ENCODE measurements around the gene SPINK7. TPM values are rescaled to one million over a fixed set of nuclear protein-coding genes. Genes with fewer than 3 reads are reported as not detected.

SPINK7 gene
- total and polyA plus RNA-seq, 7 donors: 0.42 TPM; not detected in 6

DNA sequence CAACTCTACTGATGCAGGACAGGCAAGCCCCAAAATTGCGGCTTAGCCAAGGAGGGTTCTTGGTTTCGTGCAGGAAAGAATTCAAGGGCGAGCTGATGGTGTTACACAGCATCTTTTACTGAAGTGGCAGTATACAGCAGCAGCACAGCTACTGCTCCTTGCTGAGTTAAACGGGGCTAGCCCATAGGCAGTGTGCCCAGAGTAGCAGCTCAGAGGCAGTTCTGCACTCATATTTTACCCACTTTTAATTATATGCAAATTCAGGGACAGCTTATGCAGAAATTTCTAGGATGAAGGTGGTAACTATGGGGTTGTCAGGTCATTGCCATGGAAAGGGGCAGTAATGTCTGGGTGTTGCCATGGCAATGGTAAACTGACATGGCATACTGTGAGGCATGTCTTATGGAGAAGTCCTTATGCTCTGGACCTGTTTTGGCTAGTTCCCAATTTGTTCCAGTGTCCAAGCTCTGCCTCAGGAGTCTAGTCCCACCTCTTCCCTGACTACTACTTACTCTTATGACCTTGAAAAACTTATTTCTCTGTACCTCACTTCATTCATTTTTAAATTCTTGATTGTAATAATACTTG lies 21.1 kb downstream of the SPINK7 start:
- no peak overlapping the region for H3K27ac ChIP-seq
- WGBS, 2 donors: 91 to 94% methylated on average over 4 of the region's 4 CpGs
- H3K4me1 ChIP-seq: no peaks in the 10 kb centered on the region
- no peaks in the 10 kb centered on the region for H3K36me3 ChIP-seq
- intact Hi-C loops (cut with DNase I): no loop called here
- no peaks in the 10 kb centered on the region for H3K9me3 ChIP-seq
- H3K4me3 ChIP-seq: no peak overlapping the region
- no peak for DNase-seq
- no peaks in the 10 kb centered on the region for H3K27me3 ChIP-seq
- TF ChIP-seq, protein P1, sequence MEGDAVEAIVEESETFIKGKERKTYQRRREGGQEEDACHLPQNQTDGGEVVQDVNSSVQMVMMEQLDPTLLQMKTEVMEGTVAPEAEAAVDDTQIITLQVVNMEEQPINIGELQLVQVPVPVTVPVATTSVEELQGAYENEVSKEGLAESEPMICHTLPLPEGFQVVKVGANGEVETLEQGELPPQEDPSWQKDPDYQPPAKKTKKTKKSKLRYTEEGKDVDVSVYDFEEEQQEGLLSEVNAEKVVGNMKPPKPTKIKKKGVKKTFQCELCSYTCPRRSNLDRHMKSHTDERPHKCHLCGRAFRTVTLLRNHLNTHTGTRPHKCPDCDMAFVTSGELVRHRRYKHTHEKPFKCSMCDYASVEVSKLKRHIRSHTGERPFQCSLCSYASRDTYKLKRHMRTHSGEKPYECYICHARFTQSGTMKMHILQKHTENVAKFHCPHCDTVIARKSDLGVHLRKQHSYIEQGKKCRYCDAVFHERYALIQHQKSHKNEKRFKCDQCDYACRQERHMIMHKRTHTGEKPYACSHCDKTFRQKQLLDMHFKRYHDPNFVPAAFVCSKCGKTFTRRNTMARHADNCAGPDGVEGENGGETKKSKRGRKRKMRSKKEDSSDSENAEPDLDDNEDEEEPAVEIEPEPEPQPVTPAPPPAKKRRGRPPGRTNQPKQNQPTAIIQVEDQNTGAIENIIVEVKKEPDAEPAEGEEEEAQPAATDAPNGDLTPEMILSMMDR (IDR thresholded peaks at IDR 0.05): no peak
- no peak for TF ChIP-seq EP300 (IDR thresholded peaks at IDR 0.05)
- TF ChIP-seq POLR2A (IDR thresholded peaks at IDR 0.05): no peak
- no peak for TF ChIP-seq POLR2AphosphoS5 (IDR thresholded peaks at IDR 0.05)

DNA sequence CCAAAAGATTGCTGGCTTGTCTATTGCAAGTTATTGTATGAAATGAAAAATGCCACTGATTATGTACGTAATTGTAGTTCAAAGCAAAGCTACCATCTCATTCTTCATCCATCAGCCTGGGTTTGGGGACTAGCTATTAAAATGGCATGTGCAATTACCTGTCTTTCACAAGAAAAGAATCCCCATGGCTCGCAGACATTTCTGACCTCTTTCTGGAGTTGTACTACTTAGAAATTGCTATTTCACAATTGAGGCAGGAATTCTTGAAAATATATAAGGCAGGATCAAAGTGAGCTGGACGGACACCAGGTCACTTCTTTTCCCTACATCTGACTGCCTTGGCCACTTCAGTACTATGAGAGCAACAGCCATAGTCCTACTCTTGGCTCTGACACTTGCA lies 23.0 kb downstream of the SPINK7 start, which contains the start of gene SPINK9:
Gene SPINK9 (plus strand): TSS at position 301 of the 400 bp plus-strand sequence. CDS start 55 bp downstream, at position 356.
- no peak for DNase-seq
- H3K4me1 ChIP-seq: no peaks in the 10 kb centered on the region
- no peak within 1 kb of the TSS for H3K4me3 ChIP-seq
- no peaks in the 10 kb centered on the region for H3K36me3 ChIP-seq
- intact Hi-C loops (cut with DNase I): no loop called here
- H3K27me3 ChIP-seq: no peaks in the 10 kb centered on the region
- TF ChIP-seq, protein P1 (IDR thresholded peaks at IDR 0.05): no peak
- TF ChIP-seq EP300 (IDR thresholded peaks at IDR 0.05) (no peak), POLR2A (IDR thresholded peaks at IDR 0.05) (no peak), POLR2AphosphoS5 (IDR thresholded peaks at IDR 0.05) (no peak)
- no peak within 1 kb of the TSS for H3K27ac ChIP-seq
- 92% methylated on average over 3 of the region's 3 CpGs for WGBS, 2 donors
- no peaks in the 10 kb centered on the region for H3K9me3 ChIP-seq

DNA sequence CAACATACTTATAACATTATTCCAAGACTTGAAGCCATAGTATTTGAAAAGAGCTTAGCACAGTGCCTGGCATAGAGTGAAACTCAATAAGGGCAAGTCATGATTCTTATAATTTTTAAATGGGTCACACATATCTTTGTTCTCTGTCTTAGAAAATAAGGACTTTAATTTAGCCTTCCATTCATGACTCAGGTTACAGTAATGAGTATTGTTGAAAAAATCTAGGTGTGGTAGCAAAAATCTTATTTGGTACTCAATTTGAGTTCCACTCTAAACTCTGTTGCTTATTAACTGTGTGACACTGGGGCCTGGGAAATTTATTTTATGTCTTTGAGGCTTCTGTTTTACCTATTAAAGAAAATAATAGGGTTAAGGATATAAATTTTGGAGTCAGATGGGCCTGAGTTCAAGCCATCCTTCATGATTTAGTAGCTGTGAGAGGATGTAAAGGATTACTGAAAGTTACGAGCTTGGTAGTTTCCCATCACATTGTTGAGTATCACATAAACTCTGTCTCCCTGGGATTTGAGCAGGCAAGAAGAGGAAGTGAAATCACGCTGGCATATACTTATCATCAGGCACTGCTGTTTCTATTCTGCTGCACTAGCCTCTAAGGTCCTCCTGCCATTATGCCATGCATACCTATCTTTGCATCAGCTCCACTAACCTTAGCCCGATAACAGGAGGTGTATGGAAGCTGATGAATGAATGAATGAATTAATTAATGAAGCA lies 24.6 kb downstream of the SPINK7 start:
- intact Hi-C loops (cut with DNase I): no loop called here
- Histone ChIP-seq H3K4me1 (no peaks in the 10 kb centered on the region), H3K4me3 (no peak overlapping the region), H3K27ac (no peak overlapping the region), H3K27me3 (no peaks in the 10 kb centered on the region), H3K9me3 (no peaks in the 10 kb centered on the region), H3K36me3 (no peaks in the 10 kb centered on the region)
- TF ChIP-seq, protein P1 (IDR thresholded peaks at IDR 0.05): no peak
- TF ChIP-seq EP300 (IDR thresholded peaks at IDR 0.05) (no peak), POLR2AphosphoS5 (IDR thresholded peaks at IDR 0.05) (no peak), POLR2A (IDR thresholded peaks at IDR 0.05) (no peak)
- WGBS, 2 donors: 76 to 90% methylated on average over 3 of the region's 3 CpGs
- DNase-seq: no peak

DNA sequence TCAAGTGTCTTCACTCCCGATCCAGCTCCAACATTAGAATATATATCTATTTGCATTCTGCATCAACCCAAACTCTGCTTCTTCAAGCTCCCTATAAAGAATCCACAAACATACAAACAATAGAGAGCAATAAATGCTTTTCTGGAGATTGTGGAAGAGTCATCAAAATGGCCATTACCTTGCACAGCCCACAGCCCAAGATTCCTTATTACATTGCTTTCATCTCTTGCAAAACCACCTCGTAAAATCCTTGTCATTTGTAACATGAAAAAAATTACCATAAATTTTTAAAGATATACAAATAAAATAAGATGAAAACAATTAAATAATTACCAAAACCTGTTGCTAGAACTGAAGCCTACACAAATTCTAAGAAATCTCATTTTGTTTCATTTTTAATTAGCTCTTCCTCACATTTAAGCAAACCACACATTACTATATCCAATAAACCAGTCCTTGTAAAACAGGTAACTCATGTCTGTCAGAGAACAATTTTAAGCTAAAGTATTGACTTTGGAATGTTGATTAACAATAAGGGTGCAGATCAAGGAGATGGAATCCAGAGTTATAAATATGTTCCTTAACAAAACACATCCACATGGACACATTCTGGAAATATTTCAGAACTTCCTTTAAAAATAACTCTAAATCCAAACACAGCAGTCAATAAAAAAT lies 30.3 kb downstream of the SPINK7 start:
- no peaks in the 10 kb centered on the region for H3K9me3 ChIP-seq
- H3K4me3 ChIP-seq: no peak overlapping the region
- intact Hi-C loops (cut with DNase I): no loop called here
- H3K27ac ChIP-seq: no peak overlapping the region
- no peaks in the 10 kb centered on the region for H3K27me3 ChIP-seq
- no peak for DNase-seq
- peaks cover 0 to 11% (median 4%) of the 10 kb centered on the region in 4 donors for H3K4me1 ChIP-seq
- WGBS, 2 donors: 83 to 84% methylated on average over 2 of the region's 2 CpGs
- TF ChIP-seq, protein P1 (IDR thresholded peaks at IDR 0.05): no peak
- no peak for TF ChIP-seq POLR2A (IDR thresholded peaks at IDR 0.05)
- H3K36me3 ChIP-seq: no peaks in the 10 kb centered on the region

Measured in sigmoid colon (tissue), 7 donors.